IMR-90 (cell line): ENCODE measurements around the gene BCL2. TPM values are rescaled to one million over a fixed set of nuclear protein-coding genes. Genes with fewer than 3 reads are reported as not detected.

Experiments used
- ATAC-seq: fragments of 200-7000 bp; cut with Tn5 transposase; 2 replicates; pipeline ENCODE4 v1.9.1; 2020; ENCODE audit warnings: low read depth, mild to moderate bottlenecking, moderate library complexity
- BruUV-seq: library from RNA; stranded (reverse); fragments of 400-500 nt; replicated peaks from 2 replicates; lab custom pipeline; 2021; lab: Mats Ljungman, UMichigan
- CTCF ChIA-PET: fragments of 300-600 bp; formaldehyde crosslinking; extraction: SDS; loops from one replicate; lab custom pipeline; 2021; ENCODE audit warnings: antibody characterized with exemption; lab: Yijun Ruan, JAX
- POLR2A ChIA-PET: fragments of 300-600 bp; sonication (Branson Sonifier 250); formaldehyde crosslinking; loops from one replicate; lab custom pipeline; 2022; ENCODE audit warnings: antibody characterized with exemption; ENCODE audit not compliant: unreplicated experiment; lab: Charles Lee
- DNase-seq: peaks from one replicate; pipeline ENCODE4 v3.0.0; 2013
- H2AFZ ChIP-seq: replicated peaks from 2 replicates; pipeline ENCODE3; 2013; ENCODE audit warnings: low read length, mild to moderate bottlenecking; ENCODE audit not compliant: poor library complexity
- H2AK5ac ChIP-seq: 2 replicates; pipeline ENCODE4 v1.6.1; 2013; ENCODE audit warnings: low read depth, low read length, inconsistent platforms
- H2AK9ac ChIP-seq: replicated peaks from 2 replicates; pipeline ENCODE3; 2013; ENCODE audit warnings: mild to moderate bottlenecking, low read depth, low read length, moderate library complexity; ENCODE audit not compliant: poor library complexity
- H2BK120ac ChIP-seq: 2 replicates; pipeline ENCODE4 v1.6.1; 2013; ENCODE audit warnings: low read depth, low read length, inconsistent platforms
- H2BK15ac ChIP-seq: 3 replicates; pipeline ENCODE4 v1.6.1; 2013; ENCODE audit warnings: low read depth, low read length, inconsistent platforms
- H2BK20ac ChIP-seq: 2 replicates; pipeline ENCODE4 v1.6.1; 2013; ENCODE audit warnings: low read depth, mild to moderate bottlenecking, inconsistent platforms, low read length, moderate library complexity
- H2BK5ac ChIP-seq: 2 replicates; pipeline ENCODE4 v1.6.1; 2013; ENCODE audit warnings: mild to moderate bottlenecking, low read depth, low read length, inconsistent platforms; ENCODE audit not compliant: poor library complexity, severe bottlenecking
- H3K14ac ChIP-seq: replicated peaks from 2 replicates; pipeline ENCODE4 v1.6.1; 2013; ENCODE audit warnings: low read depth, low read length, inconsistent platforms
- H3K18ac ChIP-seq: 2 replicates; pipeline ENCODE4 v1.6.1; 2013; ENCODE audit warnings: low read depth, low read length, control low read depth
- H3K23ac ChIP-seq: 2 replicates; pipeline ENCODE4 v1.6.1; 2013; ENCODE audit warnings: low read depth, low read length, inconsistent platforms
- H3K27ac ChIP-seq: 2 replicates; pipeline ENCODE4 v1.5.1; 2013; ENCODE audit warnings: mild to moderate bottlenecking, control low read depth, low read length; ENCODE audit not compliant: insufficient read depth
- H3K27me3 ChIP-seq: 2 replicates; pipeline ENCODE4 v1.6.1; 2013; ENCODE audit warnings: low read length; ENCODE audit not compliant: control insufficient read depth, insufficient read depth
- H3K36me3 ChIP-seq: 2 replicates; pipeline ENCODE4 v1.6.1; 2013; ENCODE audit warnings: low read length, mixed read lengths; ENCODE audit not compliant: control insufficient read depth, insufficient read depth
- H3K4ac ChIP-seq: 2 replicates; pipeline ENCODE4 v1.6.1; 2013; ENCODE audit warnings: low read depth, low read length, inconsistent platforms
- H3K4me1 ChIP-seq: 2 replicates; pipeline ENCODE4 v1.6.1; 2013; ENCODE audit warnings: low read length, mixed read lengths; ENCODE audit not compliant: control insufficient read depth, insufficient read depth
- H3K4me2 ChIP-seq: 2 replicates; pipeline ENCODE4 v1.6.1; 2013; ENCODE audit warnings: low read depth, mild to moderate bottlenecking, control low read depth, low read length, moderate library complexity
- H3K4me3 ChIP-seq: 2 replicates; pipeline ENCODE4 v1.5.1; 2013; ENCODE audit warnings: low read depth, mild to moderate bottlenecking, control low read depth, low read length, moderate library complexity; ENCODE audit not compliant: insufficient read depth
- H3K56ac ChIP-seq: 2 replicates; pipeline ENCODE4 v1.6.1; 2013; ENCODE audit warnings: low read length, inconsistent platforms; ENCODE audit not compliant: insufficient read depth; ENCODE audit errors: extremely low read depth
- H3K79me1 ChIP-seq, 2 experiments: 2 replicates each; pipeline ENCODE4 v1.6.1; 2013; ENCODE audit warnings: low read length in 2 of 2, inconsistent platforms in 1 of 2, low read depth in 1 of 2
- H3K9ac ChIP-seq: 2 replicates; pipeline ENCODE4 v1.6.1; 2013; ENCODE audit warnings: low read depth, low read length, control low read depth
- H3K9me1 ChIP-seq: 2 replicates; pipeline ENCODE4 v1.6.1; 2013; ENCODE audit warnings: low read length, inconsistent platforms; ENCODE audit not compliant: insufficient read depth
- H3K9me3 ChIP-seq: 2 replicates; pipeline ENCODE4 v1.6.1; 2013; ENCODE audit warnings: low read length; ENCODE audit not compliant: control insufficient read depth, insufficient read depth
- H4K20me1 ChIP-seq: 2 replicates; pipeline ENCODE4 v1.6.1; 2013; ENCODE audit warnings: low read length, inconsistent platforms; ENCODE audit not compliant: insufficient read depth
- H4K5ac ChIP-seq: 2 replicates; pipeline ENCODE4 v1.6.1; 2013; ENCODE audit warnings: mild to moderate bottlenecking, low read depth, low read length, control low read depth
- H4K8ac ChIP-seq, 2 experiments: 2 replicates each; pipeline ENCODE4 v1.6.1; 2013; ENCODE audit warnings: low read depth in 2 of 2, low read length in 2 of 2, control low read depth in 1 of 2, inconsistent platforms in 1 of 2
- H4K91ac ChIP-seq: 2 replicates; pipeline ENCODE4 v1.6.1; 2013; ENCODE audit warnings: low read depth, low read length, inconsistent platforms; ENCODE audit not compliant: insufficient read depth
- CEBPB ChIP-seq: IDR thresholded peaks from 2 replicates; pipeline ENCODE4 v1.6.1; 2012; ENCODE audit warnings: low read depth, low read length, improper control_type of control experiment
- CHD1 ChIP-seq: IDR thresholded peaks from 2 replicates; pipeline ENCODE4 v1.6.1; 2012; ENCODE audit warnings: low read depth, low read length, improper control_type of control experiment
- RFX5 ChIP-seq: IDR thresholded peaks from 2 replicates; pipeline ENCODE4 v1.8.0; 2012; ENCODE audit warnings: low read depth, mild to moderate bottlenecking, low read length, moderate library complexity
- WGBS, 2 experiments: methylation state at CpG; one replicate each; pipeline versions ENCODE4 v1.1.5 to v1.1.7; 2013; ENCODE audit warnings: missing lambda C conversion rate in 2 of 2; ENCODE audit not compliant: insufficient read length in 1 of 2; ENCODE audit errors: extremely low coverage in 2 of 2; 5-methylcytosine and 5-hydroxymethylcytosine counted together
- dilution Hi-C: fragments of 300-500 bp; cut with HindIII; formaldehyde crosslinking; loops from one replicate; pipeline ENCODE4 v1.14.3; 2018; ENCODE audit warnings: low sequenced_read_pairs; ENCODE audit not compliant: unreplicated experiment
- in situ Hi-C: fragments of 300-500 bp; cut with MboI; formaldehyde crosslinking; loops from 3 replicates; pipeline ENCODE4 v1.14.3; 2019; ENCODE audit warnings: low sequenced_read_pairs, inconsistent platforms, mixed read lengths
- intact Hi-C: fragments of 100-400 bp; cut with micrococcal nuclease; formaldehyde crosslinking; loops from 2 replicates; pipeline ENCODE4 v1.10.0; 2022
- polyA plus RNA-seq, 3 experiments: library from polyadenylated mRNA; depleted of rRNA; stranded (reverse); fragments of >200 nt; gene quantifications; 2 replicates each; pipeline ENCODE4 v1.2.3, GENCODE V29; 2012; ENCODE audit warnings: low replicate concordance in 1 of 3
- total RNA-seq: library from RNA; depleted of rRNA; stranded (reverse); fragments of >200 nt; gene quantifications from 2 replicates; pipeline ENCODE4 v1.2.3, GENCODE V29; 2012

Gene BCL2
- total and polyA plus RNA-seq, 2 of the 4 experiments (the other 2 are of a cell fraction): 0.24 to 0.54 TPM

DNA sequence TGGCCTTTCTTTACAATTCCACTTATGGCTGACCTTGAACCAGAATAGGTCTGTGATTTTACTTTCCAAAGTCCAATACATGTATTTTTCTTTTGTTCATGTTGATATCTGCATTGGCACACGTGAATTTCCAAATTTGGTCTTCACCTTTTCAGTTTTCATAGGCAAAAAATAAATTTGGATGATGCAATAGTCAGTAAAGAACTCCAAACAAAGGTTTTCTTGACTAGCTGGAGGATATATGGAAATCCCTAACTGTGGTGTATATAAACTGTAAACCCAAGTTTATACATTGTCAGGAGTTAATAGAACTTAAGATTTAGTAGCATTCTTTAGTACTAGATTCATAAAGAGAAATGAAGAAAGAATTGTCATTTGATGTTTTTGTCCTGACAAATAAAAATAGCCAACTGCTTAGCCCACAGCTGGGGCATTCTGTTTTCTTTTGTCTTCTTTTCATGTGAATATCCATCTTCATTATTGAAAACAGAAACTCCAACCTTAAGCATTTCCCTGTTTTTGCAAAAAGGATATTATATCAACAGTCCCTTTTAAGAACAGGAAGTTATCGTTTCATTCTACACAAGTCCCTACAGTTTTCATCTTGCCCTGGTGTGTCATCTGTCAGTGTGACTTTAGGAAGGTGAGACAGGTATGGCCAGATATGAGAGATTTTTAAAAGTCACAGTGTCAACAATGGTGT is 132.9 kb downstream of the BCL2 start:
- no peak overlapping the region for H2AK9ac ChIP-seq
- no peaks in the 10 kb centered on the region; the same call in 1 of the 2 replicates for H3K4me1 ChIP-seq
- ChIA-PET POLR2A (no interaction called here), CTCF (interaction anchor here (1.3 kb wide), 1 partner anchor 38 kb away, joined by 3 read pairs; no protein-coding TSS in a partner anchor)
- 0 out of 2 replicates have a peak overlapping the region, but pooled peaks have one; percentile 29 for H3K14ac ChIP-seq
- dilution Hi-C loops (no loop called here), intact Hi-C loops (no loop called here), in situ Hi-C loops (no loop called here)
- H3K18ac ChIP-seq: no peak overlapping the region
- BruUV-seq: no TSS peak
- no peaks in the 10 kb centered on the region for H3K36me3 ChIP-seq
- H3K56ac ChIP-seq: no peak overlapping the region
- no peak overlapping the region for H2BK120ac ChIP-seq
- ATAC-seq (no peak; the same call in 1 of the 2 replicates), DNase-seq (peak; percentile 3)
- H3K4me3 ChIP-seq: no peak overlapping the region
- H2BK5ac ChIP-seq: no peak overlapping the region
- H2BK20ac ChIP-seq: no peak overlapping the region; the same call in 1 of the 2 replicates
- no peak overlapping the region for H3K23ac ChIP-seq
- H3K9me3 ChIP-seq: no peaks in the 10 kb centered on the region
- TF ChIP-seq RFX5 (no peak), CEBPB (peak; percentile 74), CHD1 (no peak)
- no peaks in the 10 kb centered on the region; the same call in 1 of the 2 replicates for H3K9me1 ChIP-seq
- H3K79me1 ChIP-seq: no peaks in the 10 kb centered on the region
- WGBS, 2 experiments: no CpG with 5 or more reads among the region's 2 CpGs
- no peak overlapping the region for H4K5ac ChIP-seq
- no peak overlapping the region for H3K27ac ChIP-seq
- H2AK5ac ChIP-seq: no peak overlapping the region; the same call in 1 of the 2 replicates
- H4K8ac ChIP-seq: no peak overlapping the region
- H3K9ac ChIP-seq: no peak overlapping the region
- H4K91ac ChIP-seq: no peak overlapping the region; the same call in 1 of the 2 replicates
- no peak overlapping the region for H3K4me2 ChIP-seq
- H2BK15ac ChIP-seq: no peak overlapping the region
- H4K20me1 ChIP-seq: no peaks in the 10 kb centered on the region
- no peak overlapping the region for H3K4ac ChIP-seq
- peaks cover 21% of the 10 kb centered on the region for H3K27me3 ChIP-seq
- no peak overlapping the region for H2AFZ ChIP-seq
